ENCODE data around the gene KRTAP20-1.

Gene KRTAP20-1

GRCh38 chr21:30642564-30642963 lies 26.3 kb downstream of the KRTAP20-1 start, which contains the start of gene KRTAP20-3:
KRTAP20-3 (plus strand) TSS chr21:30642864.
- peak; percentile 40 for FAIRE-seq

GRCh38 chr21:30646904-30647414 lies 30.7 kb downstream of the KRTAP20-1 start:
- FAIRE-seq (no peak), DNase-seq (ENCODE audit: low spot score) (no peak)

More at GRCh38 chr21:30642564-30642963, 26.3 kb downstream of the KRTAP20-1 start, which contains the start of gene KRTAP20-3:
- DNase-seq (ENCODE audit: low spot score) = no peak

- DNase-seq (ENCODE audit: low spot score) (no peak), FAIRE-seq (no peak)
These were observed 36.7 kb downstream of the KRTAP20-1 start for GRCh38 chr21:30652891-30653290.
